Stimulated activated CD4-positive, alpha-beta T cell treated with anti-CD3 and anti-CD28 coated beads, Interleukin-12 subunit alpha, Interleukin-12 subunit beta, amount 100 ng/mL, for 4 hours (primary cell): ENCODE data around the gene ELP1.

Source experiments
- DNase-seq: peaks from one replicate; pipeline ENCODE4 v3.0.0-alpha.2; 2020

Gene ELP1

DNA sequence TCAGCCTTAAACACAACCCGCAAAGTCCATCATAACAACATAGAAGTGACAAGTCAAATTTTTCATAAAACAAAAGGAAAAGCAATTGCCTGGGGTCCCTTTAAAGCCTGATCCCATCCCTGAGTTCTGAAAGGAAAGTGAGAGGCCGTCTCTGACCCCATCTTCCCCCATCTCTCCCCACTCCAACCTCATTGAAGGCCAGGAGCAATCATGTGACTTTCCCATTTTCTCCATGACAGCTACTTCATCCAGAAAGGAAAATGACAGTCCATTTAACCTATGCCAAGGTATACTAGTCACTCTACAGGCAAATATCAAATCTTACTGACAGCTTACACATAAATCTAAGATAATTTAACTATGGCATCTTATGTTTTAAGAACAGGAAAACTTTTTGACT is 56.4 kb downstream of the ELP1 start:
- DNase-seq = no peak

DNA sequence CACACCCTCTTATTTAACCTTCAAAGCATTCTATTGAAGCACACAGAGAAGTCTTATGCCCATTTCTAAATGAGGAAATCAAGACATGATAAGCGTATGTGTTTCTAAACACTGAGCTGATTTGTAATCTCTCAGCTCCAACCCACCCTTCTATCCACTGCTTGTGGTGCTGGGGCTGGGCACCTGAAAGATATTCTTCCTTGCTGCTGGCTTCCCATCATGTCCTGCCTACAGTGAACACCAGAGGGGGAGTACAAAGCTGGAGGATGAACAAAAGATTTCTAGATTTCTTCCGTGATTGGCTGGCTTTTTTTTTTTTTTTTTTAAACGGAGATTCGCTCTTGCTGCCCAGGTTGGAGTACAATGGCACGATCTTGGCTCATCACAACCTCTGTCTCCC is 57.5 kb downstream of the ELP1 start:
- DNase-seq = no peak

DNA sequence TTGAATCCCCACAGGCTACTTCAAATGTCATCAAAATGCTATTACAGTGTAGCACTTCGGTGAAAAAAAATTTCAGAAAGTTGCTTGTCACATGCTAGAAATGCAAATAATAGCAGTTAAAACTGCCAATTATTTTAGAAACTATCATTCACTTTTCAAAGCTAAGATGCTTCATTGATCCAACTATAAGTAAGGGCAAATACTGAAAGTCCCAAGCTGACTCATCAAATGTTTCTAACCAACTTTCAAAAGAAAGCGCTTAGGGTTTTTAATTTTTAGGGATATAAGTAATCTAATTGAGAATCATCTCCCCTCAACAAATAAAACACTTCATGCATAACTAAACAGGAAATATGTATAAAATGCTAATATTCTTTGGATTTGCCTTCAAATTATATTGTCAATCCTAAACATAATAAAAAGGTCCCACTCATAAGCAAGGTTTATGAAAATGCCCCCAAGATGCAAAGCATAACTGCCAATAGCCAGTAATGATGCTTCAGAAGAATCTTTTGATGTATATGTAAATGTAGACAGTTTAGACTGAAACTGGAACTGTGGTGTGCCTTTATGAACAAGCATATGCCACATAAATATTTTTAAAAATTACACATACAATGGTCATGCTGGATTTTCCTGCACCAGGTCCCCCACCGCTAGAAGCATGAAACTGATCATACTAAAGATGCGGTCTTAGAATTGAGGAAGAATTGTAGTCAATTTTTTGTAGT is 59.7 kb downstream of the ELP1 start:
- DNase-seq = no peak

DNA sequence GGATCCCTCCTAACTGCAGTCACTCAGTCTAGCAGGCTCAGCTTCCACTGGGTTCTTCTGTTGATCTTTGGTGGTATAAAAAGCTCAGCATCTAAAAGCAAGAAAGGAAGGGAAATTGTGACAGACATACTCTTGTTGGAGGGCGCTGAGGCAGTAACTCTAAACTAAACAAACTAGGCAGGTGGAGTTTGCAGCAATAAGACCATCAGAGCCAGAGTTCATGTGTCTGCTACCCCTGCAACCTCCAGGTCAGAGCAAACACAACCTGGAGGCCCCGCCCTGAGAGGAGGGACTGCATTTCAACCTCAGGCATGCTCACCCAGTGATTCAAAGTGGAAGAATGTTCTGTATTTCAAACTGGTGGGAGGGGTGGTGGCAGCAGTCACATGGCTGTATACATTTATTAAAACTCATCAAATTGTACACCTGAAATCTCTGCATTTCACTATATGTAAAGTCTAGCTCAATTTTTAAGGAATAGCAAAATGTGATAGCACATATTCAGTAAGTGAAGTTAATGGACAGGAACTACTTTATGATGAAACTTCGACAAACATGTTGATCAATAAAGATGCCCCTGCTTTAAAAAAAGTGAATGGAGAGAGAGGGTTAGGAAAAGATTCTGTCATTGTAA is 64.7 kb downstream of the ELP1 start:
- no peak for DNase-seq

DNA sequence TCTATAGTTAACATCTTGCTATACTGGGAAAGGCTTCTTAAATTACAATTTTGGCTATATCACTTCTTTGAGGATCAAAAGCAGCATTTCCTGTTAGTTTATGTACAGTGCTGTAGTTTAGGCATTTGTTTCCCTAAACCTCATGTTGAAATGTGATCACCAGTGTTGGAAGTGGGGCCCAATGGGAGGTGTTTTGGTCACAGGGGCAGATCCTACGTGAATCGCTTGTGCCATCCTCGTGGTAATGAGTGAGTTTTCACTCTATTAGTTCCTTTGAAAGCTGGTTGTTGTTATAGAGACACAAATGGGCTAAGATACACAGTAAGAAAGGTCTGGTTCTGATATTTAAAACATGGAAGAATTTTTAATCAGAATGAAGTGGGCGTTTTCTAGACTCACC is 66.1 kb downstream of the ELP1 start:
- no peak for DNase-seq

GRCh38 chr9:108867116-108867515 is 66.8 kb downstream of the ELP1 start:
- no peak for DNase-seq

GRCh38 chr9:108866001-108866420 is 67.9 kb downstream of the ELP1 start:
- DNase-seq = no peak

- no peak for DNase-seq
Measured at GRCh38 chr9:108865037-108865436, 68.9 kb downstream of the ELP1 start.

DNA sequence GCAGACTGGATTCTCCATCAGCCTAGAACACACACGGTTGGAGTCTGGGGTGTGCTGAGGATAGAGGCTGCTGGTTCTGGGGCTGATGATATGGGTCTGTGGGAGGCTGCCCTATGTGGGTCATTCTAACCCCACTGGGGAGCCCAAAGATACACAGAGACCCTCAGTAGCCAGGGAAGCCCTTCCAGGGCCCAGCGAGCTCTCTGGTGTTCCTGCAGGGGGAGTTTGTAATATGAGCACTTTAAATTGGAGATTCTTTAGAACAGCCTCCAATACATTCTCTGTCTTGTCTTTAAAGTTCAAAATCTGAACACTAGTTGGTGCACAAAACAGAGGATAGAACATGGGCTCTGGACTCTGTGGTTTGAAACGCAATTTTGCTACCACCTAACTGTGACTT is 69.5 kb downstream of the ELP1 start:
- DNase-seq = no peak

GRCh38 chr9:108863891-108864290 is 70.0 kb downstream of the ELP1 start:
- DNase-seq = no peak

- no peak for DNase-seq
Measured at GRCh38 chr9:108861997-108862396, 71.9 kb downstream of the ELP1 start, which contains the start of gene ACTL7A. ACTL7A (plus strand) TSS chr9:108862266; CDS start chr9:108862323, 57 bp downstream.

- no peak for DNase-seq
Measured at GRCh38 chr9:108861464-108861863, 72.5 kb downstream of the ELP1 start.

GRCh38 chr9:108860764-108861163 is 73.2 kb downstream of the ELP1 start:
- DNase-seq = no peak

GRCh38 chr9:108860354-108860753 is 73.6 kb downstream of the ELP1 start:
- no peak for DNase-seq

DNA sequence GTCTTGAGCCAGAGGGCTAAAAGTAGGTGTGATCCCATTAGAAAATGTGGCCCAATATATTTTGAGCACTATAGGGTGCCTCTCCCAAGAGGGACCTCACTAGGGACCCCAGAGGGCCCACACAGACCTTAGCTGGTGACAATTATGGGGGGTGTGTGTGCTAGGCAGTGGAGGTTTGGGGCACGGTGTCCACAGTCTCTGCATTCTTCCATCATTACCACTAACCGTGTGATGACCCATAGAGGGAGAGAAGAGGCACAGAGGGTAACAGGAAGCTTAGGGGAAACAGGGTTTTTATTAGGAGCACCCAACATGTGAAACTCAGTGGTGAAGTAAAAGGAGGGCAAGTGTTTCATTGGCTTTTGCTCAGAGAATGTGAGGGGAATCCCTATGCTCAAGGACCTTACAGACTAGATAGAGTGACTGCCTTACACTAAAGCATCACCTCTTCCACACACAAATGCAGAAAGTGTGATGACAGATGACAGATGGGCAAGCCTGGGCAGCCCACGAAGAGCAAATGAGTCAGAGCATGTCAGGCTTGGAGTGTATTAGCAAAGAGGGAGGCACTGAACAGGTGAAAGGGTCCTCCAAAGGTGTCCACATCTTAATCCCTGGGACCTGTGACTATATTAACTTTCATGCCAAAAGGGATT is 74.3 kb downstream of the ELP1 start:
- no peak for DNase-seq

DNA sequence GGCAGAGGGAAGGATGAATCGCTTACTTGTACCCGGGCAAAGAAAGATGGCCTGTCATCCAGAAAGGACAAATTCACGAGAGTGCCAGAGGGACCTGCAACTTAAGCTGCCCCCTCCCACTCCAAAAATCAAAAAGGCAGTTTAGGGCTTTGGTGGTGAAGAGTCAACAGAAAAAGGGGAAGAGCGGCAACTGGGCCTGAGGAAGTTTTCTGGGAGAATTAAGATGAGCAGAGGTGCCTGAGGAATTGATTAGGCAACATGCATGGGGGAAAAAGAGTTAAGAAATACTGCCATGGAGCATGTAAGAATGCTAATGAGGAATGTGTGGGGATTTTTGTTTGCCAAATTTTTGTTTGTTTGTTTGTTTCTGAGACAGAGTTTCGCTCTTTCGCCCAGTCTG is 76.4 kb downstream of the ELP1 start:
- DNase-seq = no peak

DNA sequence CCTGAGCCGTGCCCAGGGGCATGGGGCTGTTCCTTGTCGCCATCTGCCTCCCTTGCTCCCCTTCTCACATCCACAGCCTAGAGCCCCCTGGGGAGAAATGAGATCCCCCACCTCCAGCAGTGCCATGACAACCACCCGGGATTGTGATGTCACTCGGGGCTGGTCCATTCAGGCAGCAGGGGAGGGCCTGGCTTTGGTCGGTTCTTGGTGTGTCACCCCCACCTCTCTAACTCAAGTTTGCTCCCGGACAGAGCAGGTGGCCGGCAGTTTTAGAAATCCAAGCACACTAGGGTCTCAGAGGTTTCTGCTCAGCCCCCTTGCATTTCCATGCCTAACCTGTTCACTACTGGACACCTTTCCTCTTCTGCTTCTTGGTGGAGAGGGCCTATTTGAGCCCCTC is 78.0 kb downstream of the ELP1 start, which contains the start of gene ACTL7B:
ACTL7B (minus strand) TSS at position 99 of the 400 bp plus-strand sequence; CDS start at position 43, 56 bp downstream.
- DNase-seq = no peak

GRCh38 chr9:108855529-108855886 is 78.4 kb downstream of the ELP1 start:
- DNase-seq = no peak

GRCh38 chr9:108854641-108855528 is 79.0 kb downstream of the ELP1 start:
- DNase-seq = no peak

- DNase-seq = no peak
Measured at GRCh38 chr9:108854094-108854493, 79.8 kb downstream of the ELP1 start.

- DNase-seq = no peak
Measured at GRCh38 chr9:108852079-108852478, 81.8 kb downstream of the ELP1 start.

DNA sequence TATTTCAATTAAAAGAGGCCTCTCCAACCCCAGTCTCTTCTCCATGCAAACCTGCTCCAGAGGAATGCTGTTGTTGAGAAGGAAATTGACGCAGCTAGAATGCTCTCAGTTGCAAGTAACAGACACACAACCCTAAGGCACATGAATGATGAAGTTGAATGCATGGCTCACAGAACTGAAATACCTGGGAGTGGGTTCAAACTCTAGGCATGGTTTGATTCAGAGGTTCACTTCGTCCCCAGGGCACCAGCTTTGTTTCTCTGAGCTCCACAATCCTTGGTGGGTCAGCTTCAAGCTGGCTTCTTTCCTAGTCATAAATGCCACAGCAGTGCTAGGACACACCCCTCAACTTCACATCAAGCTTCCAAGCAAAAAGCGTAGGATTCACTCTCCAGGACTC is 82.8 kb downstream of the ELP1 start:
- no peak for DNase-seq

DNA sequence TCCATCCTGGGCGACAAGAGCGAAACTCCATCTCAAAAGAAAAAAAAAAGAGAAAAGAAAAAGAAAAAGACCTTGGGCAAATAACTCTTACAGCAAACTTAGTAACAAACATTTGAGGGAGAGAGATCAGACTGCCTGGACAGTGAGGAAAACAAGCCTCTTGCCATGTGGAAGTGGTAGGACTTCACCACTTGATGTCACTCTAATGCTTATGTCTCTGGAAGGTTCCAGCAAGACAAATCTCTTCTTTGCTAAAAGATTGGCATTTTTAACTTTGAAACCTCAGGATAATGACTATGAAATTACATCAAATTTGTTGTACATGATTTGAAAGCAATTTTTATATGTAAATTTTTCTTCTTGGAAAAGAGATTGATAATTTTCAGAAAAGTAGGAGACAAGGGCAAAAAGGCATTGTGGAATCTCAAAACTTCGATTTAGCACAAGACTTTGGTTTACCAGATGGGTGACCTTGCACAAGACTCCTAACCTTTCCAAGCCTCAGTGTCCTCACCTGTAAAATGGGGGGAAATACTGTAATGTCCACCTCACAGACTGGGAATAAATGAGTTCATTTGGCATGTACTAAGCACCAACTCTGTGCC is 83.5 kb downstream of the ELP1 start:
- DNase-seq = no peak
